CD14-positive monocyte (primary cell): Measurements from ENCODE around the gene SCYGR1. TPM values are rescaled to one million over a fixed set of nuclear protein-coding genes. Genes with fewer than 3 reads are reported as not detected.
A peak's percentile ranks its signal among the peaks of the same experiment; 100 is the strongest.

Source experiments
- DNase-seq, 3 donors: peaks; one replicate each; pipeline ENCODE4 v3.0.0-alpha.2; 2011 to 2022
- H2AFZ ChIP-seq: 2 replicates; pipeline ENCODE4 v1.6.0; 2012; ENCODE audit warnings: mild to moderate bottlenecking, low read depth, low read length, inconsistent platforms; ENCODE audit not compliant: insufficient read depth, poor library complexity, severe bottlenecking
- H3K27ac ChIP-seq, 2 donors: 1 replicate in 1 of 2; 2 replicates in 1 of 2; pipeline ENCODE4 v1.5.1; 2012 to 2013; ENCODE audit warnings: low read length in 2 of 2, control low read depth in 1 of 2, inconsistent platforms in 1 of 2, low read depth in 1 of 2, mild to moderate bottlenecking in 1 of 2
- H3K27me3 ChIP-seq, 2 donors: one replicate each; pipeline versions ENCODE4 v1.6.0 to v1.6.1; 2011 to 2013; ENCODE audit warnings: low read length in 2 of 2; ENCODE audit not compliant: control insufficient read depth in 2 of 2, insufficient read depth in 2 of 2
- H3K36me3 ChIP-seq, 2 donors: replicated peaks in 1 of 2; 1 replicate in 1 of 2; 2 replicates in 1 of 2; pipeline versions ENCODE4 v1.5.1 to v1.6.1; 2012 to 2013; ENCODE audit warnings: low read length in 2 of 2, control low read depth in 1 of 2, inconsistent platforms in 1 of 2, mild to moderate bottlenecking in 1 of 2; ENCODE audit not compliant: insufficient read depth in 2 of 2, control insufficient read depth in 1 of 2
- H3K4me1 ChIP-seq, 2 donors: 1 replicate in 1 of 2; 2 replicates in 1 of 2; pipeline versions ENCODE4 v1.5.1 to v1.6.1; 2012 to 2013; ENCODE audit warnings: low read length in 2 of 2, control low read depth in 1 of 2, inconsistent platforms in 1 of 2, mild to moderate bottlenecking in 1 of 2, moderate library complexity in 1 of 2; ENCODE audit not compliant: insufficient read depth in 2 of 2, control insufficient read depth in 1 of 2
- H3K4me2 ChIP-seq: replicated peaks from 2 replicates; pipeline ENCODE3; 2012; ENCODE audit warnings: low read length, moderate library complexity, mild to moderate bottlenecking; ENCODE audit not compliant: poor library complexity, severe bottlenecking; ENCODE audit errors: extremely low read depth
- H3K4me3 ChIP-seq, 3 experiments: fragments of 200-600 bp in 1 of 3; sonication (generic) in 1 of 3; replicated peaks in 1 of 3; 1 replicate in 2 of 3; 2 replicates in 1 of 3; pipeline ENCODE4 v1.5.1; 2011 to 2013; ENCODE audit warnings: low read length in 3 of 3, mild to moderate bottlenecking in 3 of 3, control low read depth in 2 of 3, low read depth in 2 of 3, inconsistent platforms in 1 of 3, moderate library complexity in 1 of 3
- H3K79me2 ChIP-seq: 2 replicates; pipeline ENCODE4 v1.6.0; 2012; ENCODE audit warnings: mild to moderate bottlenecking, control low read depth, inconsistent platforms, low read length, moderate library complexity; ENCODE audit not compliant: insufficient read depth
- H3K9ac ChIP-seq: 2 replicates; pipeline ENCODE4 v1.6.0; 2017; ENCODE audit warnings: low read length, mild to moderate bottlenecking; ENCODE audit not compliant: insufficient read depth, poor library complexity, severe bottlenecking
- H3K9me3 ChIP-seq, 2 donors: replicated peaks in 1 of 2; 1 replicate in 1 of 2; 2 replicates in 1 of 2; pipeline versions ENCODE4 v1.5.1 to v1.6.1; 2012 to 2013; ENCODE audit warnings: low read length in 2 of 2, control low read depth in 1 of 2; ENCODE audit not compliant: control insufficient read depth in 1 of 2, insufficient read depth in 1 of 2
- H4K20me1 ChIP-seq: 2 replicates; pipeline ENCODE4 v1.6.0; 2012; ENCODE audit warnings: mild to moderate bottlenecking, low read length, control low read depth, moderate library complexity; ENCODE audit not compliant: insufficient read depth
- H3K27ac Mint-ChIP-seq, 7 donors: one replicate each; pipeline ENCODE4 v1.8.0; 2020; ENCODE audit warnings: mild to moderate bottlenecking in 7 of 7, mixed read lengths in 7 of 7, moderate library complexity in 6 of 7, inconsistent platforms in 2 of 7
- H3K27me3 Mint-ChIP-seq, 3 donors: one replicate each; pipeline ENCODE4 v1.8.0; 2021 to 2022; ENCODE audit warnings: low read depth in 3 of 3, mild to moderate bottlenecking in 3 of 3, mixed read lengths in 3 of 3, moderate library complexity in 3 of 3, inconsistent platforms in 1 of 3
- H3K36me3 Mint-ChIP-seq, 2 donors: one replicate each; pipeline ENCODE4 v1.8.0; 2020; ENCODE audit warnings: mixed read lengths in 2 of 2, inconsistent platforms in 1 of 2, mild to moderate bottlenecking in 1 of 2
- H3K4me1 Mint-ChIP-seq: one replicate; pipeline ENCODE4 v1.8.0; 2020; ENCODE audit warnings: mild to moderate bottlenecking, mixed read lengths
- H3K4me3 Mint-ChIP-seq, 2 donors: one replicate each; pipeline ENCODE4 v1.8.0; 2020; ENCODE audit warnings: mild to moderate bottlenecking in 2 of 2, mixed read lengths in 2 of 2, moderate library complexity in 1 of 2
- H3K9me3 Mint-ChIP-seq, 7 donors: one replicate each; pipeline ENCODE4 v1.8.0; 2020 to 2022; ENCODE audit warnings: mixed read lengths in 7 of 7, mild to moderate bottlenecking in 6 of 7, moderate library complexity in 6 of 7, inconsistent platforms in 2 of 7
- CTCF ChIP-seq: fragments of 200-600 bp; IDR thresholded peaks from one replicate; pipeline ENCODE4 v1.8.0; 2022; ENCODE audit warnings: antibody characterized with exemption, mild to moderate bottlenecking
- WGBS: methylation state at CpG from one replicate; pipeline ENCODE4 v1.1.5; 2013; ENCODE audit warnings: missing lambda C conversion rate; ENCODE audit not compliant: insufficient coverage; 5-methylcytosine and 5-hydroxymethylcytosine counted together
- intact Hi-C, 2 donors: fragments of 100-400 bp; cut with micrococcal nuclease; formaldehyde crosslinking; loops; one replicate each; pipeline versions ENCODE4 v1.15.0 to v1.15.1; 2023
- polyA plus RNA-seq, 3 donors: library from polyadenylated mRNA; depleted of rRNA in 1 of 3; unstranded in 2 of 3; stranded (reverse) in 1 of 3; fragments of 300-500 nt in 2 of 3; fragments of >200 nt in 1 of 3; fragmentation: Illumina TruSeq in 2 of 3; gene quantifications; 1 replicate in 2 of 3; 2 replicates in 1 of 3; pipeline ENCODE4 v1.2.3, GENCODE V29; 2012 to 2021

The SCYGR1 gene
- polyA plus RNA-seq, 3 donors, result not detected

GRCh38 chr2:227389231-227389630 is 1.5 kb upstream of the SCYGR1 start:
- Histone ChIP-seq H3K4me2 (no peak overlapping the region), H3K9me3 (no peaks in the 10 kb centered on the region), H3K9ac (no peak overlapping the region), H2AFZ (no peak overlapping the region), H3K27ac (no peak overlapping the region), H3K27me3 (no peaks in the 10 kb centered on the region), H3K79me2 (no peaks in the 10 kb centered on the region), H3K4me1 (peaks cover 24 to 25% of the 10 kb centered on the region in 2 donors), H3K4me3 (no peak overlapping the region), H3K36me3 (no peaks in the 10 kb centered on the region), H4K20me1 (no peaks in the 10 kb centered on the region)
- Mint-ChIP-seq H3K4me1 (peaks cover 35% of the 10 kb centered on the region), H3K27ac (no peak overlapping the region), H3K9me3 (peaks cover 0 to 2% (median 0%) of the 10 kb centered on the region in 7 donors), H3K27me3 (peaks cover 2 to 7% (median 3%) of the 10 kb centered on the region in 3 donors), H3K4me3 (no peak overlapping the region), H3K36me3 (peaks cover 0 to 2% of the 10 kb centered on the region in 2 donors)
- intact Hi-C loops, result no loop called here
- no peak for DNase-seq
- no CpG with 5 or more reads among the region's 3 CpGs for WGBS
- no peak for TF ChIP-seq CTCF

GRCh38 chr2:227388537-227389011 is 825 bp upstream of the SCYGR1 start:
- no peaks in the 10 kb centered on the region for H3K79me2 ChIP-seq
- Mint-ChIP-seq H3K27ac (peak overlapping the region in 6 of 7 donors; percentile 8 to 93 (median 86)), H3K9me3 (peaks cover 0 to 2% (median 0%) of the 10 kb centered on the region in 7 donors), H3K4me3 (no peak overlapping the region), H3K4me1 (peaks cover 33% of the 10 kb centered on the region), H3K36me3 (peaks cover 0 to 2% of the 10 kb centered on the region in 2 donors), H3K27me3 (peaks cover 2 to 7% (median 3%) of the 10 kb centered on the region in 3 donors)
- no peaks in the 10 kb centered on the region for H3K36me3 ChIP-seq
- intact Hi-C loops, result no loop called here
- peaks cover 22 to 23% of the 10 kb centered on the region in 2 donors for H3K4me1 ChIP-seq
- no peaks in the 10 kb centered on the region for H4K20me1 ChIP-seq
- H3K9ac ChIP-seq, result no peak overlapping the region
- WGBS, result 100% methylated on average over 2 of the region's 7 CpGs
- TF ChIP-seq CTCF, result no peak
- H2AFZ ChIP-seq, result no peak overlapping the region
- DNase-seq, result peak; percentile 41 to 58 (median 48)
- H3K4me3 ChIP-seq, result no peak overlapping the region
- H3K27me3 ChIP-seq, result no peaks in the 10 kb centered on the region
- no peak overlapping the region for H3K27ac ChIP-seq
- H3K9me3 ChIP-seq, result no peaks in the 10 kb centered on the region
- H3K4me2 ChIP-seq, result no peak overlapping the region
